NCI-H2227 (cell line): ENCODE results near the gene LGALS9B.
"Not testable (repeated sequence)": the region's sequence is repeated elsewhere in the genome, so short reads cannot be mapped to it uniquely, and the experiment has no call there.

Experiments
- DNase-seq: peaks from one replicate; lab custom pipeline; 2025; ENCODE audit not compliant: unreplicated experiment; lab: John Stamatoyannopoulos, UW

The LGALS9B gene

DNA sequence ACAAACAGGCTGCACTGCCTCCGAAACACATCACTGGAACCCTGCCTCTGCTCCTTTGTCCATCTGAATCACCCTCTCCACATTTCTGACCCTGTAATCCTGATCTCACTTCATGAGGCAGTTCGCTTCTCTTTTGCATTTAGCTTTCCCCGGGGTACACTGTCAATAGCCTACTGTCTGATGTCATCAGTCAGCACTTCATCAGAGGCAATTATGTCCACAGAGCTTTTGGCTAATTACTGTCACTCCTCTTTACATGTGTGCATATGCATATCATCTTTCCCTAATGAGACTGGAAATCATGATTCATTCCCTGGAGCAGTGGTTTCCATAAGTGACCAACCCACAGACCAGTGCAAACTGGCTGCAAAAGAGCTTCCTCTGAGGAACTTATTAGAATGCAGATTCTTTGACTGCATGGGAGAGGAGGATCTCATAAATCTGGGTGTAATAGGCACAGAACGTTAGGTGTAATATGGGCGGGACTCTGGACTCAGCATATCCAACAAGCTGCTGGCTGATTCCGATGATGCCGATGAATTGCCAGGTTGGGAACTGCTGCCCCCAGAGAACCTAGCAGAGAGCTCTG lies 49.8 kb downstream of the LGALS9B start:
- not testable (repeated sequence) for DNase-seq

DNA sequence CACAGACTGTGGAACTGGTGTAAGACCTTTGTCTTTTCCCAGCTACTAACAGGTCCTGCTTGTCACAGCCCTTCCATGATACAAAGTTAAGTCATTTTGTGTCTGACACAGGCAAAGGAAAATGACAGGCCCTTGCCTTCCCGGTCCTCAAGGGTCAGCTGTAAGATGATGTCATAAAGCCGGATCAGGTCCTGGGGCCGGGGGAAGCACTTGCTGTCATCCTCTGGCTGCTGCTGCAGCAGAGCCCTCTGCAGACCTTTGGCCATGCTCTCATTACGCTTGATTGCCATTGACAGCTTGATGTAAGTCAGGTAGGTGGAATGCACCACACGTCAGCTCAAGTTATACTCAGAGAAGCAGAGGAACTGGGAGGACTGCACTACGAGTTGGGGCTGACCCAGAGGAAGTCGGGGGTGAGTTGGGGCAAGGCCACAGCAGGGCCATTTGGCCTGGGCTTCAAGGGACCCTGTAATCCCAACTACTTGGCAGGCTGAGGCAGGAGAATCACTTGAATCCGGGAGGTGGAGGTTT lies 50.9 kb downstream of the LGALS9B start:
- DNase-seq: not testable (repeated sequence)

DNA sequence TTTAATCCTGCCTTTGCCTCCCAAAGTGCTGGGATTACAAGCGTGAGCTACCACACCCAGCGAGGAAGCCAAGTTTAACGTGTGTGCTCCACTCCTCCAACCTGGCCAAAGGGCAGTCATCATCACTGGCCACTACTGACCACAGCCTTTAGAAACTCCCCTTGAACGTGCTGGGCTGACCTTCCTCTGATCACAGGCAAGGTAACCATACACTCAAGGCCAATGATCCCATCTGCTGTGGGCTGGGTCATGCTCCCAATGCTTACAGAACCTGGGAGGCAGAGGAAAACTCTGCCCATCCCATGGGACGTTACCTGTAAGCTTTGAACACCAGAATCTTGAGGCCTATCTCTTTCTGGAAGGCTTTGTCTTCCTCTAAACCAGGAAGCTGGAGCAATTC lies 51.9 kb downstream of the LGALS9B start:
- not testable (repeated sequence) for DNase-seq

DNA sequence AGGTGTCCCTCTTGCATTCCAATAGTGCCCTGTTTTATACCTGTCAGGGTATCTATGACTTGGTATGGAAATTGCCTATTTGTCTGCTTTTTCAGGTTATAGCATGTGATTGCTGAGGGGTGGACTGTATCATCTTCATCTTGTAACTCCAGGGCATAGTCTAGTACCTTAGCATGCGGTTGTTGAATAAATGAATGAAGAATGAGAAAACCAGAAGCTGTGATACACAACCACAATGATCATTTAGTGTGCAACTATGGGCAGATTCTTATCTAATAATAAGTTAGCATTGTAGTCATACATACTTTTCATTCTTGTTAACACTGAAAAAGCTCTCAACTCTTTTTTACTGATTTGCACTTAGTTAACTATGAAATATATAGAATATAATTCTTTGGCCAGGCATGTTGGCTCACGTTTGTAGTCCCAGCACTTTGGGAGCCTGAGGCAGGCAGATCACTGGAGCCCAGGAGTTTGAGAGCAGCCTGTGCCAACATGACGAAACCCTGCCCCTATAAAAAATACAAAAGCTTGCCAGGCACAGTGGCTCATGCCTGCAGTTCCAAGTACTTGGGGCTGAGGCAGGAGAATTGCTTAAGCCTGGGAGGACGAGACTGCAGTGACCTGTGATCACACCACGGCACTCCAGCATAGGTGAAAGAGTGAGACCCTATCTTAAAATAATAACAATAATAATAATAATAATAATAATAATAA lies 65.9 kb downstream of the LGALS9B start:
- not testable (repeated sequence) for DNase-seq

DNA sequence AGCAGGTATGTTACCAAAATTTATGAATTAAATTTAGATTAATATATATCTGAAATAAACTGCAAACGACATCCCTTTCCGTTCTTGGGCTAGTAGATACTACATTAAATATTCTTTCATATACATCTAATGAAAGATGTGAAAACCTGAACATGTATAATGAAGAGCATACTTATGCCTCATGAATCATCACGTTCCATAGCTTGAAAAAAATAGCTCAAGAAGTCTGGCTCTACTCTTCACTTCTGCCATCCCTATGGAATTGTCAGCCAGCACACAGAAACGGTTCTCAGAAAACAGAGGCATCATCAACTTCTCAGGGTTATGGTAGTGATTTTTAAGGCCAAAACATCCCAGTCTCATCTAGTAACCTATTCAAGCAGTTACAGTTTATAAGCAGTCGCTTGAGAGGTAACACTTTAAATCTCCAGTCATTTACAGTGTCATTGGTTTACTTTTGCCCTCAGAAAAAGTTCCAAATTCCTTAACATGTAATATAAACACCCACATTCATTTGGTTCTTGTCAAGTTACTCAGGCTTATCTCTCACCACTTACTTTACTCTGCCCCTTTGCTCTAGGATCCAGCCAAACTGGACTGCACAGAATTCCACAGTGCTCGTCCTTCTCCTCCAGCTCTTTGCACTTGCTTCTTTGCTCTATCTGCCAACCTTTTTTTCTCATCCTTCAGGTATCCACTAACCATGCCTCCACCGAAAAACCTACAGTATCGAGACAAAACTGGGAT lies 66.6 kb downstream of the LGALS9B start:
- not testable (repeated sequence) for DNase-seq
